ENCODE measurements around the gene GNB2.
"Not testable (repeated sequence)": the region's sequence is repeated elsewhere in the genome, so short reads cannot be mapped to it uniquely, and the experiment has no call there.

The GNB2 gene

GRCh38 chr7:100705320-100705752 is 31.8 kb downstream of the GNB2 start:
- DNase-seq: peak; percentile 41

DNA sequence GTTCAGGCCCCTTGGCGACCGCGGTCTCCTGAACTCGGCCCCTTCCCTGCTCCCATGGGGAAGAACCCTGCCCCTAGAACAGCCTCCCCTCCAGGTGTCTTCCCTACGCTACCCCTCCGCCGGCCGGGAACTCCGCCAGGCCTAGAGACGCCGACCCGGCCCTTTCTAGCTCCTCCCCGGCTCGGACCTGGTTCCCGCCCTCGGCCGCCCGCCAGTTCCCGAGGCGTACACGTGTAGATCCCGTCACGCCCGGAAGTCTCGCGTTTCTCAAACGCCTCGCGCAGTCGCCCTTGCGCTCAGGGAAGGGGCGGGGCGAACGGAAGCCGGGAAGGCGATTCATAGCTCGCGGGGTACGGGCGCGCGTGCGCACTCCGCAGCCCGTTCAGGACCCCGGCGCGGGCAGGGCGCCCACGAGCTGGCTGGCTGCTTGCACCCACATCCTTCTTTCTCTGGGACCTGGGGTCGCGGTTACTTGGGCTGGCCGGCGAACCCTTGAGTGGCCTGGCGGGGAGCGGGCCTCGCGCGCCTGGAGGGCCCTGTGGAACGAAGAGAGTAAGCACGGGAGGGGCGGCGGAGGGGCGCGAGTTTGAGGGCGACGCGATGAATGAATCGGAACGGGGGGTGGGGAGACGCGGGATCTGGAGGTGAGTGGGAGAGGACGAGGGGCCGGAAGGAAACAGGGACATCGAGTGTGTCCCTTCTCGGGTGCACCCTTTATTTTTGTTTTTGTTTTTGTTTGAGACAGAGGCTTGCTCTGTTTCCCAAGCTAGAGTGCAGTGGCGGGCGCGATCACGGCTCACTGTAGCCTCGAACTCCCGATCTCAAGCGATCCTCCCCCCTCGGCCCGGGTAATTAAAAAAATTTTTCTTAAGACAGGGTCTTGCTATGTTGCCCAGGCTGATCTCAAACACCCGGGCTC is 32.5 kb downstream of the GNB2 start, which contains the start of gene POP7:
Gene POP7 (plus strand): TSS at position 369 of the 919 bp plus-strand sequence. CDS start 710 bp downstream, outside the sequence.
- peak; percentile 64 for DNase-seq

DNA sequence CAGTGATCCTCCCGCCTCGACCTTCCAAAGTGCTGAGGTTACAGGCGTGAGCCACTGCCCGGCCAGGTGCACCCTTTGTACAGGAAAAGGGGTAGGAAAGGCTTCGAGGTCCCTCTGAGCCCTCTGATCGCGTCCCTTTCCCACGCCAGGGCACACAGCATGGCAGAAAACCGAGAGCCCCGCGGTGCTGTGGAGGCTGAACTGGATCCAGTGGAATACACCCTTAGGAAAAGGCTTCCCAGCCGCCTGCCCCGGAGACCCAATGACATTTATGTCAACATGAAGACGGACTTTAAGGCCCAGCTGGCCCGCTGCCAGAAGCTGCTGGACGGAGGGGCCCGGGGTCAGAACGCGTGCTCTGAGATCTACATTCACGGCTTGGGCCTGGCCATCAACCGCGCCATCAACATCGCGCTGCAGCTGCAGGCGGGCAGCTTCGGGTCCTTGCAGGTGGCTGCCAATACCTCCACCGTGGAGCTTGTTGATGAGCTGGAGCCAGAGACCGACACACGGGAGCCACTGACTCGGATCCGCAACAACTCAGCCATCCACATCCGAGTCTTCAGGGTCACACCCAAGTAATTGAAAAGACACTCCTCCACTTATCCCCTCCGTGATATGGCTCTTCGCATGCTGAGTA is 33.3 kb downstream of the GNB2 start:
- no peak for DNase-seq

DNA sequence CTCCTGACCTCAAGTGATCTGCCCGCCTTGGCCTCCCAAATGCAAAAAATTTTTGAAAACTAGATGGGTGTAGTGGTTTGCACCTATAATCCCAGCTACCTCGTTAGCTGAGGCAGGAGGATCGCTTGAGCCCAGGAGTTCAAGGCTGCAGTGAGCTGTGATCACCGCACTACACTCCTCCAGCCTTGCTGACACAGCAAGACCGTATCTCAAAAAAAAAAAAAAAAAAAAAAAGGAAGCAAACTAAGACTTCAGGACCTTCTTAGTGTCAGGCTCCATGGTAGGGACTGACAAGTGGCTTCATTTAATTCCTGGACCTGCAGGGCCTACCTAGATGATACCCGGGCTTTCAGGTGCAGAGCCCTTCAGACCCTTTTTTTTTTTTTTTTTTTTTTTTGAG is 34.9 kb downstream of the GNB2 start:
- no peak for DNase-seq

- no peak for DNase-seq
Measured at GRCh38 chr7:100710452-100710851, 36.9 kb downstream of the GNB2 start.

DNA sequence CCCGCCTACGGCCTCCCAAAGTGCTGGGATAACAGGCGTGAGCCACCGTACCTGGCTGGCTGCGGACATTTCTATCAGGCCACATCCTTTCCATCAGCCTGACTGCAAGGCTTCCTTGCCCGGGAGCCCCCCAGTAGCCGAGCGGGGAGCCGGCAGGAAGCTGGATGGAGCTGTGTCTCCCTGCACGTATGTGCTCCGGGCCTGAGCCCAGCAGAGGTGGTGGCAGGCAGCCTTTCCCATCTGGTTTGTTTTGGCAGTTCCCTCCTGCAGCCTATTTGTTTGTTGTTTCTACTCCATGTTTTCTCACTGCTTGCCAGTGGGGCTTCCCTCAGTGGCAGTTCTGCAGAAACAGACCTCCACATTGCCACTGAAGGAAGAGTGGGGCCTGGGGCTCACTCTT is 37.8 kb downstream of the GNB2 start:
- no peak for DNase-seq

GRCh38 chr7:100714725-100715124 is 41.2 kb downstream of the GNB2 start:
- DNase-seq: no peak

- DNase-seq: not testable (repeated sequence)
Measured at GRCh38 chr7:100717073-100717472, 43.5 kb downstream of the GNB2 start.

DNA sequence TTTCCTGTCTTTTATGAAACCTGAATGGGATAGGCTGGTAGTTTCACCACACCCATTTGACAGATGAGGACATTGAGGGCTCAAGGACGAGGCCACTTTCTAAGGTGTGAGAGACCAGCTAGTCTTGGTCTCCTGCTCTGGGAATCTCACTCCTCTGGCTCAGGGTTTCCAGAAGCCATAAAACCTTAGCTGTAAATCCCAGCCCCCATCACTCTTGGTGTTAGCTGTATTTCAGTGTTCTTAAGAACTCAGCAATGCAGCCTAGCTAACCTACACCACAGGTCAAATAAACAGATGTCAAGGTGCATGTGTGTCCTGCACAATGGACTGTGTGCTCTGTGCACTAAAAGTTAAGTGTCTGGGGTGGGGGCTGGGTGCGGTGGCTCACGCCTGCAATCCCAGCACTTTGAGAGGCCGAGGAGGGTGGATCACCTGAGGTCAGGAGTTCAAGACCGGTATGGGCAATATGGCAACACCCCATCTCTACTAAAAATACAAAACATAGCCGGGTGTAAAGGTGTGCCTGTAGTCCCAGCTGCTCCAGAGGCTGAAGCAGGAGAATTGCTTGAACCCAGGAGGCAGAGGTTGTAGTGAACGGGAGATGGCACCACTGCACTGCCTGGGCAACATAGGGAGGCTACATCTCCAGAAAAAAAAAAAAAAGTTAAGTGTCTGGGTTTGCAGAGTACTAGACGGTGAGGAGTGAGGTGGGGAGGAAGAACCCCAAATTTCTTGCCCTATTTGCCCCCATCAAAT is 46.2 kb downstream of the GNB2 start:
- DNase-seq: no peak

DNA sequence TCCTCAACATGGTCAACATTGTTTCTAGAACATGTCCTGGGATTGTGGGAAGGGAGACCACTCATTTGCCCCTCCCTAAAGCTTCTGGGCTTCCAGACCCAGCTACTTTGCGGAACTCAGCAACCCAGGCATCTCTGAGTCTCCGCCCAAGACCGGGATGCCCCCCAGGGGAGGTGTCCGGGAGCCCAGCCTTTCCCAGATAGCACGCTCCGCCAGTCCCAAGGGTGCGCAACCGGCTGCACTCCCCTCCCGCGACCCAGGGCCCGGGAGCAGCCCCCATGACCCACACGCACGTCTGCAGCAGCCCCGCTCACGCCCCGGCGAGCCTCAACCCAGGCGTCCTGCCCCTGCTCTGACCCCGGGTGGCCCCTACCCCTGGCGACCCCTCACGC is 46.7 kb downstream of the GNB2 start, which contains the start of gene EPO:
Gene EPO (plus strand): TSS at position 190 of the 392 bp plus-strand sequence. CDS start 513 bp downstream, outside the sequence.
- no peak for DNase-seq

GRCh38 chr7:100720671-100721504 is 47.3 kb downstream of the GNB2 start:
- no peak for DNase-seq

DNA sequence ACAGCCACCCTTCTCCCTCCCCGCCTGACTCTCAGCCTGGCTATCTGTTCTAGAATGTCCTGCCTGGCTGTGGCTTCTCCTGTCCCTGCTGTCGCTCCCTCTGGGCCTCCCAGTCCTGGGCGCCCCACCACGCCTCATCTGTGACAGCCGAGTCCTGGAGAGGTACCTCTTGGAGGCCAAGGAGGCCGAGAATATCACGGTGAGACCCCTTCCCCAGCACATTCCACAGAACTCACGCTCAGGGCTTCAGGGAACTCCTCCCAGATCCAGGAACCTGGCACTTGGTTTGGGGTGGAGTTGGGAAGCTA is 47.9 kb downstream of the GNB2 start:
- no peak for DNase-seq

- no peak for DNase-seq
Measured at GRCh38 chr7:100722480-100723212, 49.1 kb downstream of the GNB2 start.

DNA sequence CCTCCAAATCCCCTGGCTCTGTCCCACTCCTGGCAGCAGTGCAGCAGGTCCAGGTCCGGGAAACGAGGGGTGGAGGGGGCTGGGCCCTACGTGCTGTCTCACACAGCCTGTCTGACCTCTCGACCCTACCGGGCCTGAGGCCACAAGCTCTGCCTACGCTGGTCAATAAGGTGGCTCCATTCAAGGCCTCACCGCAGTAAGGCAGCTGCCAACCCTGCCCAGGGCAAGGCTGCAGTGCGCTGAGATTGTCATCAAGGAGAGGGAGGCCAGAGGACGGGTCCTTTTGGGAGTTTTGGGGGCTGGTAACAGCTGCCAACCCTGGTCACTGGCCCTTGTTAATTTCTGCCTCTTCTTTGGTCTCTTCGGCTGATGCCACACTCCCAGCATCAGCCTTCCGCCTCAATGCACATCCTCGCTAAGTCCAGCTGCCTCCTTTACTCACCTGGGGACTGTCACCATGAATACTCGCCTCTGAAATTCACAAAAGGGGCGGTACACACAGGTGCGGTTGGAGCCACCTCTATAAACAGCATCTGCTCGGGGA is 50.3 kb downstream of the GNB2 start:
- DNase-seq: no peak

- not testable (repeated sequence) for DNase-seq
Measured at GRCh38 chr7:100724364-100724763, 50.8 kb downstream of the GNB2 start.

GRCh38 chr7:100726996-100727761 is 53.6 kb downstream of the GNB2 start:
- DNase-seq: no peak

- no peak for DNase-seq
Measured at GRCh38 chr7:100728196-100728595, 54.7 kb downstream of the GNB2 start.
